SW480 (cell line): Measurements from ENCODE around the gene NBPF26.
"Not testable (repeated sequence)": the region's sequence is repeated elsewhere in the genome, so short reads cannot be mapped to it uniquely, and the experiment has no call there.

Experiments
- DNase-seq: peaks from one replicate; pipeline ENCODE4 v3.0.0-alpha.2; 2016; ENCODE audit warnings: low spot score

Gene NBPF26

GRCh38 chr1:120858144-120858543 is 134.4 kb downstream of the NBPF26 start:
- DNase-seq: not testable (repeated sequence)

GRCh38 chr1:120859615-120860234 is 136.0 kb downstream of the NBPF26 start:
- not testable (repeated sequence) for DNase-seq

GRCh38 chr1:120878206-120878605 is 154.5 kb downstream of the NBPF26 start:
- DNase-seq: not testable (repeated sequence)

- not testable (repeated sequence) for DNase-seq
These were observed 156.3 kb downstream of the NBPF26 start for GRCh38 chr1:120880056-120880455.

DNA sequence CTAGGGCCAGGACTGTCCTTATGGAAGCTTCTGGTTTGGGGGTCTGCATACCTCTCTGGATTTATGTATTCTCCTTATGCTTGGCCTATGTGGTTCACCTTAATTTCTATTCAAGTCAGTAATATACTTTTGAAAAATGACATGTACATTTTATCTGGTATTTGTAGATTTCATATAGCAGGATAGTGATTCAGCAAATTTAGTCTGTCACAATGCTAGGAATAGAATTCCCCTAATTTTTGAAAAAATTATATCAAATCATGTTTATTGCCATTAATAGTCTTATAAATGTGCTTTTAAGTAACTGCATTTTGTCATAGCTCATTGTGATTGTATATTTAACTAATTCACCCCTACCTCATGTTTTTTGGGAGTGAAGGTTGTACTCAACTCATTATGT is 158.2 kb downstream of the NBPF26 start:
- not testable (repeated sequence) for DNase-seq
